Measurements from ENCODE around the gene APOH. TPM values are rescaled to one million over a fixed set of nuclear protein-coding genes. Genes with fewer than 3 reads are reported as not detected.

APOH gene
- total and polyA plus RNA-seq, 2 of the 13 experiments (the other 11 are each of a cell fraction or from before 2014, with no cell fraction given), result 4,846 to 5,748 TPM

- ChIA-PET POLR2A (no interaction called here), CTCF (ENCODE audit: low intra/inter-chr PET ratio, low total read pairs) (no interaction called here)
- Histone ChIP-seq H2AFZ (ENCODE audit: low read length) (no peak overlapping the region), H4K20me1 (ENCODE audit: insufficient read depth, low read length) (no peaks in the 10 kb centered on the region), H3K27me3 (ENCODE audit: control insufficient read depth in 1 of 2, insufficient read depth in 2 of 2, low read length in 2 of 2) (no peaks in the 10 kb centered on the region), H3K36me3 (replicated peaks in 1 of 2; ENCODE audit: control insufficient read depth in 1 of 2, insufficient read depth in 2 of 2, low read length in 2 of 2) (no peaks in the 10 kb centered on the region), H3K27ac (ENCODE audit: extremely low read length, insufficient read depth, low read length) (no peak overlapping the region), H3K4me3 (replicated peaks in 1 of 3; ENCODE audit: insufficient read depth in 1 of 3, low read depth in 2 of 3, low read length in 3 of 3) (no peak overlapping the region), H3K4me1 (ENCODE audit: insufficient read depth, low read length) (peaks cover 30% of the 10 kb centered on the region), H3K79me2 (ENCODE audit: insufficient read depth, low read length) (no peaks in the 10 kb centered on the region), H3K9ac (ENCODE audit: insufficient read depth, low read depth, low read length) (no peak overlapping the region), H3K4me2 (ENCODE audit: low read depth, low read length) (no peak overlapping the region), H3K9me3 (ENCODE audit: low read length) (no peaks in the 10 kb centered on the region)
- 67% methylated on average over 8 of the region's 8 CpGs for WGBS (ENCODE audit: low lambda C conversion rate)
- BruUV-seq (replicated peaks), result no TSS peak
- in situ Hi-C loops (cut with HindIII; ENCODE audit: extremely low pct_ligation_motif_present, low pct_unique_long_range_greater_than_20kb), result no loop called here
- ATAC-seq (no peak), DNase-seq (ENCODE audit: low spot score) (no peak), FAIRE-seq (no peak)
- intact Hi-C loops (cut with micrococcal nuclease; ENCODE audit: unreplicated experiment), result no loop called here
- TF ChIP-seq ZNF83 (CRISPR knock-in tag; IDR thresholded peaks at IDR 0.05; ENCODE audit: borderline replicate concordance) (no peak), ZNF331 (CRISPR knock-in tag; IDR thresholded peaks at IDR 0.05) (no peak), MTA1 (CRISPR knock-in tag; IDR thresholded peaks at IDR 0.05; ENCODE audit: borderline replicate concordance) (no peak), ZBTB43 (CRISPR knock-in tag; conservative IDR thresholded peaks at IDR 0.05) (no peak), KLF11 (CRISPR knock-in tag; IDR thresholded peaks at IDR 0.05) (no peak), KIAA2018 (CRISPR knock-in tag; IDR thresholded peaks at IDR 0.05; ENCODE audit: borderline replicate concordance) (no peak)
Measured at GRCh38 chr17:66268247-66268927, 39.2 kb upstream of the APOH start.

Measured in HepG2 (cell line).